GM12878 (cell line): ENCODE results near the gene UBR2. TPM values are rescaled to one million over a fixed set of nuclear protein-coding genes. Genes with fewer than 3 reads are reported as not detected.

Experiments used
- ATAC-seq: fragments of 200-7000 bp; cut with Tn5 transposase; 3 replicates; pipeline ENCODE4 v1.9.1; 2020; ENCODE audit warnings: mild to moderate bottlenecking, moderate library complexity
- BruUV-seq: library from RNA; stranded (reverse); fragments of 400-500 nt; replicated peaks from 2 replicates; lab custom pipeline; 2021; lab: Mats Ljungman, UMichigan
- CTCF ChIA-PET: fragments of 300-600 bp; sonication (Branson Sonifier 250); formaldehyde crosslinking; extraction: SDS; loops from one replicate; lab custom pipeline; 2021; ENCODE audit warnings: inconsistent platforms; lab: Yijun Ruan, JAX
- POLR2A ChIA-PET: fragments of 350-600 bp; formaldehyde crosslinking; extraction: SDS; loops from one replicate; lab custom pipeline; 2021; ENCODE audit warnings: inconsistent platforms; lab: Charles Lee
- RAD21 ChIA-PET: fragments of 300-600 bp; sonication (Branson Sonifier 250); formaldehyde crosslinking; loops from one replicate; lab custom pipeline; 2023; ENCODE audit warnings: antibody characterized with exemption; ENCODE audit not compliant: unreplicated experiment; lab: Charles Lee
- SMC1A ChIA-PET: fragments of 300-600 bp; sonication (Branson Sonifier 250); formaldehyde crosslinking; loops from one replicate; lab custom pipeline; 2023; ENCODE audit not compliant: unreplicated experiment, uncharacterized antibody; lab: Charles Lee
- DNase-seq: peaks from one replicate; pipeline ENCODE4 v3.0.0-alpha.2; 2011; ENCODE audit warnings: low read depth, low spot score
- FAIRE-seq: peaks from 3 replicates; lab custom pipeline; 2011; peaks lifted over from hg19 to GRCh38; lab: Jason Lieb, UNC
- H2AFZ ChIP-seq: 2 replicates; pipeline ENCODE4 v1.6.0; 2011; ENCODE audit warnings: low read depth, low read length, control low read depth; ENCODE audit not compliant: control insufficient read depth
- H3K27ac ChIP-seq: 2 replicates; pipeline ENCODE4 v1.5.1; 2011; ENCODE audit warnings: control low read depth; ENCODE audit not compliant: control insufficient read depth, insufficient read depth
- H3K27me3 ChIP-seq, 2 experiments: replicated peaks in 1 of 2; 2 replicates each; pipeline versions ENCODE4 v1.6.0 to v1.6.1; 2011; ENCODE audit warnings: low read length in 1 of 2; ENCODE audit not compliant: control insufficient read depth in 2 of 2, insufficient read depth in 2 of 2
- H3K36me3 ChIP-seq, 2 experiments: 2 replicates each; pipeline ENCODE4 v1.5.1; 2011; ENCODE audit warnings: low read length in 1 of 2; ENCODE audit not compliant: control insufficient read depth in 2 of 2, insufficient read depth in 2 of 2
- H3K4me1 ChIP-seq: 2 replicates; pipeline ENCODE4 v1.6.1; 2011; ENCODE audit warnings: mild to moderate bottlenecking, low read length, moderate library complexity, mixed read lengths; ENCODE audit not compliant: control insufficient read depth, insufficient read depth
- H3K4me2 ChIP-seq: 2 replicates; pipeline ENCODE4 v1.6.0; 2011; ENCODE audit warnings: control low read depth; ENCODE audit not compliant: control insufficient read depth, insufficient read depth
- H3K4me3 ChIP-seq: fragments of 200-600 bp; sonication (generic); 2 replicates; pipeline ENCODE4 v1.5.1; 2016
- H3K79me2 ChIP-seq: 2 replicates; pipeline ENCODE4 v1.6.0; 2011; ENCODE audit warnings: low read length; ENCODE audit not compliant: control insufficient read depth, insufficient read depth
- H3K9ac ChIP-seq: 2 replicates; pipeline ENCODE4 v1.8.0; 2011; ENCODE audit warnings: low read length, control low read depth, mixed read lengths; ENCODE audit not compliant: control insufficient read depth, insufficient read depth
- H3K9me3 ChIP-seq: replicated peaks from 3 replicates; pipeline ENCODE4 v1.5.1; 2011; ENCODE audit warnings: mild to moderate bottlenecking, low read length; ENCODE audit not compliant: control insufficient read depth, insufficient read depth
- H4K20me1 ChIP-seq: 2 replicates; pipeline ENCODE4 v1.6.0; 2011; ENCODE audit not compliant: control insufficient read depth, insufficient read depth
- ATF7 ChIP-seq: fragments of 450-650 bp; IDR thresholded peaks from 2 replicates; pipeline ENCODE4 v1.6.1; 2016; ENCODE audit warnings: low read depth, mild to moderate bottlenecking
- BRCA1 ChIP-seq: IDR thresholded peaks from 2 replicates; pipeline ENCODE4 v1.6.1; 2011; ENCODE audit warnings: low read depth, low read length, improper control_type of control experiment
- CBX3 ChIP-seq: fragments of 200-600 bp; sonication (generic); IDR thresholded peaks from 2 replicates; pipeline ENCODE4 v1.6.1; 2016; ENCODE audit warnings: low read depth, borderline replicate concordance
- ESRRA ChIP-seq: IDR thresholded peaks from 2 replicates; pipeline ENCODE4 v1.6.1; 2012; ENCODE audit warnings: mild to moderate bottlenecking, low read length, improper control_type of control experiment
- GATAD2B ChIP-seq: fragments of 450-650 bp; conservative IDR thresholded peaks from 2 replicates; pipeline ENCODE4 v1.6.1; 2017; ENCODE audit warnings: low read depth, mild to moderate bottlenecking, moderate library complexity
- HCFC1 ChIP-seq: fragments of 150-350 bp; IDR thresholded peaks from 2 replicates; pipeline ENCODE4 v1.6.1; 2014; ENCODE audit warnings: low read length
- MTA2 ChIP-seq: fragments of 450-650 bp; IDR thresholded peaks from 2 replicates; pipeline ENCODE4 v1.6.1; 2016; ENCODE audit warnings: low read depth, mild to moderate bottlenecking, moderate library complexity
- MYB ChIP-seq: fragments of 150-350 bp; IDR thresholded peaks from 2 replicates; pipeline ENCODE4 v1.6.1; 2014; ENCODE audit warnings: mild to moderate bottlenecking, low read depth, low read length, borderline replicate concordance
- NRF1 ChIP-seq: conservative IDR thresholded peaks from 2 replicates; pipeline ENCODE4 v1.6.1; 2011; ENCODE audit warnings: mild to moderate bottlenecking, low read depth, low read length, improper control_type of control experiment
- SREBF1 ChIP-seq: IDR thresholded peaks from 2 replicates; pipeline ENCODE4 v1.6.1; 2012; ENCODE audit warnings: mild to moderate bottlenecking, low read length
- SRF ChIP-seq, 2 experiments: IDR thresholded peaks; 2 replicates each; pipeline ENCODE4 v1.6.1; 2011; ENCODE audit warnings: low read depth in 2 of 2, low read length in 2 of 2, mild to moderate bottlenecking in 1 of 2, moderate library complexity in 1 of 2
- TARDBP ChIP-seq: IDR thresholded peaks from 2 replicates; pipeline ENCODE4 v1.6.1; 2016; ENCODE audit warnings: borderline replicate concordance
- TBL1XR1 ChIP-seq: IDR thresholded peaks from 2 replicates; pipeline ENCODE4 v1.6.1; 2012; ENCODE audit warnings: low read depth, low read length, improper control_type of control experiment
- TCF12 ChIP-seq: IDR thresholded peaks from 2 replicates; pipeline ENCODE4 v1.6.1; 2011; ENCODE audit warnings: low read depth, mild to moderate bottlenecking, low read length
- in situ Hi-C: fragments of 300-500 bp; cut with MboI; formaldehyde crosslinking; loops from 9 replicates; pipeline ENCODE4 v1.14.3; 2018; ENCODE audit warnings: mixed read lengths
- intact Hi-C: fragments of 100-400 bp; cut with micrococcal nuclease; formaldehyde crosslinking; loops from one replicate; pipeline ENCODE4 v1.14.2; 2022; ENCODE audit not compliant: unreplicated experiment
- polyA plus RNA-seq, 11 experiments: library from polyadenylated mRNA; depleted of rRNA in 4 of 11; unstranded in 6 of 11; stranded (reverse) in 5 of 11; fragments of >200 nt; fragmentation: Nextera tagmentation in 4 of 11; fragmentation: Illumina TruSeq in 1 of 11; extraction: Ambion mirVana in 4 of 11; extraction: Trizol in 1 of 11; gene quantifications; 1 replicate in 1 of 11; 2 replicates in 10 of 11; pipeline versions ENCODE4 v1.2.1 to v1.2.3, GENCODE V29; 2011 to 2016; ENCODE audit warnings: inconsistent platforms in 2 of 11, missing spikeins in 2 of 11, low read depth in 1 of 11
- total RNA-seq, 4 experiments: library from RNA; depleted of rRNA in 3 of 4; stranded (reverse); fragments of >200 nt in 3 of 4; fragmentation: Illumina TruSeq in 1 of 4; extraction: Trizol in 1 of 4; gene quantifications; 2 replicates each; pipeline versions ENCODE4 v1.2.1 to v1.2.3, GENCODE V29; 2013 to 2021
- TF ChIP-seq, protein P1 (sequence below): fragments of 450-650 bp; IDR thresholded peaks from 2 replicates; pipeline ENCODE4 v1.6.1; 2018; ENCODE audit warnings: borderline replicate concordance, mild to moderate bottlenecking; ENCODE audit not compliant: partially characterized antibody
- TF ChIP-seq, protein P2 (sequence below): fragments of 450-650 bp; conservative IDR thresholded peaks from 2 replicates; pipeline ENCODE4 v1.6.1; 2017; ENCODE audit warnings: mild to moderate bottlenecking, moderate library complexity
- TF ChIP-seq, protein P3 (sequence below): fragments of 450-650 bp; IDR thresholded peaks from 2 replicates; pipeline ENCODE4 v1.6.1; 2017; ENCODE audit warnings: mild to moderate bottlenecking, moderate library complexity

UBR2 gene
- total and polyA plus RNA-seq, 10 of the 15 experiments (the other 5 are each of a cell fraction or from before 2014, with no cell fraction given): 2.3 to 18.4 (median 9.6) TPM

DNA sequence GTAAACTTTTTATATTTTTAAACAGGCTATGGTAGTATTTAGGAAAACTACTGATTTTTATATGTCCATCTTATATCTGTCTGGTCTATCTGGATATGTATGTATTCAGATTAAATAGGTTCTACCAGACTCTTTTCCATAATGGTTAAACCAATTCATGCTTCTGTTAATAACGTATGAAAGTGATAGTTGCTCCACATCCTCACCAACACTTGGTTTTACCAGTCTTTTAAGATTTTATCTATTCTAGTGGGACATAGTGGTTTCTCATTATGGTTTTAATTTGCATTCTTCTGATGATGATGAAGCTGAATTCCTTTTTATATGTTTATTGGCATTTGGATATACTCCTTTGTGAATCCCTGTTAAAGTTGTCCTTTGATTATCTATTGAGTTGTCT lies 56.1 kb downstream of the UBR2 start (continued):
- no peak for TF ChIP-seq BRCA1
- no peak for TF ChIP-seq TBL1XR1
- no peak for TF ChIP-seq ATF7
- no peak for TF ChIP-seq SRF (IDR thresholded peaks at IDR 0.05; ENCODE audit: low read depth in 2 of 2, low read length in 2 of 2)
- TF ChIP-seq HCFC1: no peak
- TF ChIP-seq SREBF1: no peak
- no peak for TF ChIP-seq MYB
- TF ChIP-seq, all 136 proteins: peak for 0

DNA sequence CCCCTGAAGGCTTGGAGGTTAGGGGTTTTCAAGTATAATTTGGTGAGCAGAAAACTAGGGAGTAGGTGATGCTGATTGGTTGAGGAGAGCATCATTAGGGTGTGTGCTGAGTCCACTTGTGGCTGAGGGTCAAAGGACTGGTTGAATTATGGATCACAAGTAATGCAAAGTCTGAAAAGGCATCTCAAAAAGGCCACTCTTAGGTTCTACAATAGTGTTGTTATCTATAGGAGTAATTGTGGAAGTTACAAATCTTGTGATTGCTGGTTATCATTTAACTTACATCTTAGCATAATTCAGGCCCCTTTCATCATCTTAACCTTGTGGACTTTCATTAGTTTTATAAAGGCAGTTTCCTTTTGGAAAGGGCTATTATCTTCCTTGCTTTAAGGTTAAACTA lies 60.8 kb downstream of the UBR2 start:
- CTCF ChIA-PET: no interaction called here
- TSS peak; percentile 27 for BruUV-seq
- TF ChIP-seq TARDBP (no peak), CBX3 (no peak), ESRRA (no peak), NRF1 (no peak), GATAD2B (no peak), MTA2 (no peak), TCF12 (no peak)
- TF ChIP-seq, protein P1, sequence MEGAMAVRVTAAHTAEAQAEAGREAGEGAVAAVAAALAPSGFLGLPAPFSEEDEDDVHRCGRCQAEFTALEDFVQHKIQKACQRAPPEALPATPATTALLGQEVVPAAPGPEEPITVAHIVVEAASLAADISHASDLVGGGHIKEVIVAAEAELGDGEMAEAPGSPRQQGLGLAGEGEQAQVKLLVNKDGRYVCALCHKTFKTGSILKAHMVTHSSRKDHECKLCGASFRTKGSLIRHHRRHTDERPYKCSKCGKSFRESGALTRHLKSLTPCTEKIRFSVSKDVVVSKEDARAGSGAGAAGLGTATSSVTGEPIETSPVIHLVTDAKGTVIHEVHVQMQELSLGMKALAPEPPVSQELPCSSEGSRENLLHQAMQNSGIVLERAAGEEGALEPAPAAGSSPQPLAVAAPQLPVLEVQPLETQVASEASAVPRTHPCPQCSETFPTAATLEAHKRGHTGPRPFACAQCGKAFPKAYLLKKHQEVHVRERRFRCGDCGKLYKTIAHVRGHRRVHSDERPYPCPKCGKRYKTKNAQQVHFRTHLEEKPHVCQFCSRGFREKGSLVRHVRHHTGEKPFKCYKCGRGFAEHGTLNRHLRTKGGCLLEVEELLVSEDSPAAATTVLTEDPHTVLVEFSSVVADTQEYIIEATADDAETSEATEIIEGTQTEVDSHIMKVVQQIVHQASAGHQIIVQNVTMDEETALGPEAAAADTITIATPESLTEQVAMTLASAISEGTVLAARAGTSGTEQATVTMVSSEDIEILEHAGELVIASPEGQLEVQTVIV: no peak
- TF ChIP-seq, protein P2, sequence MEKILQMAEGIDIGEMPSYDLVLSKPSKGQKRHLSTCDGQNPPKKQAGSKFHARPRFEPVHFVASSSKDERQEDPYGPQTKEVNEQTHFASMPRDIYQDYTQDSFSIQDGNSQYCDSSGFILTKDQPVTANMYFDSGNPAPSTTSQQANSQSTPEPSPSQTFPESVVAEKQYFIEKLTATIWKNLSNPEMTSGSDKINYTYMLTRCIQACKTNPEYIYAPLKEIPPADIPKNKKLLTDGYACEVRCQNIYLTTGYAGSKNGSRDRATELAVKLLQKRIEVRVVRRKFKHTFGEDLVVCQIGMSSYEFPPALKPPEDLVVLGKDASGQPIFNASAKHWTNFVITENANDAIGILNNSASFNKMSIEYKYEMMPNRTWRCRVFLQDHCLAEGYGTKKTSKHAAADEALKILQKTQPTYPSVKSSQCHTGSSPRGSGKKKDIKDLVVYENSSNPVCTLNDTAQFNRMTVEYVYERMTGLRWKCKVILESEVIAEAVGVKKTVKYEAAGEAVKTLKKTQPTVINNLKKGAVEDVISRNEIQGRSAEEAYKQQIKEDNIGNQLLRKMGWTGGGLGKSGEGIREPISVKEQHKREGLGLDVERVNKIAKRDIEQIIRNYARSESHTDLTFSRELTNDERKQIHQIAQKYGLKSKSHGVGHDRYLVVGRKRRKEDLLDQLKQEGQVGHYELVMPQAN: no peak
- TF ChIP-seq, protein P3, sequence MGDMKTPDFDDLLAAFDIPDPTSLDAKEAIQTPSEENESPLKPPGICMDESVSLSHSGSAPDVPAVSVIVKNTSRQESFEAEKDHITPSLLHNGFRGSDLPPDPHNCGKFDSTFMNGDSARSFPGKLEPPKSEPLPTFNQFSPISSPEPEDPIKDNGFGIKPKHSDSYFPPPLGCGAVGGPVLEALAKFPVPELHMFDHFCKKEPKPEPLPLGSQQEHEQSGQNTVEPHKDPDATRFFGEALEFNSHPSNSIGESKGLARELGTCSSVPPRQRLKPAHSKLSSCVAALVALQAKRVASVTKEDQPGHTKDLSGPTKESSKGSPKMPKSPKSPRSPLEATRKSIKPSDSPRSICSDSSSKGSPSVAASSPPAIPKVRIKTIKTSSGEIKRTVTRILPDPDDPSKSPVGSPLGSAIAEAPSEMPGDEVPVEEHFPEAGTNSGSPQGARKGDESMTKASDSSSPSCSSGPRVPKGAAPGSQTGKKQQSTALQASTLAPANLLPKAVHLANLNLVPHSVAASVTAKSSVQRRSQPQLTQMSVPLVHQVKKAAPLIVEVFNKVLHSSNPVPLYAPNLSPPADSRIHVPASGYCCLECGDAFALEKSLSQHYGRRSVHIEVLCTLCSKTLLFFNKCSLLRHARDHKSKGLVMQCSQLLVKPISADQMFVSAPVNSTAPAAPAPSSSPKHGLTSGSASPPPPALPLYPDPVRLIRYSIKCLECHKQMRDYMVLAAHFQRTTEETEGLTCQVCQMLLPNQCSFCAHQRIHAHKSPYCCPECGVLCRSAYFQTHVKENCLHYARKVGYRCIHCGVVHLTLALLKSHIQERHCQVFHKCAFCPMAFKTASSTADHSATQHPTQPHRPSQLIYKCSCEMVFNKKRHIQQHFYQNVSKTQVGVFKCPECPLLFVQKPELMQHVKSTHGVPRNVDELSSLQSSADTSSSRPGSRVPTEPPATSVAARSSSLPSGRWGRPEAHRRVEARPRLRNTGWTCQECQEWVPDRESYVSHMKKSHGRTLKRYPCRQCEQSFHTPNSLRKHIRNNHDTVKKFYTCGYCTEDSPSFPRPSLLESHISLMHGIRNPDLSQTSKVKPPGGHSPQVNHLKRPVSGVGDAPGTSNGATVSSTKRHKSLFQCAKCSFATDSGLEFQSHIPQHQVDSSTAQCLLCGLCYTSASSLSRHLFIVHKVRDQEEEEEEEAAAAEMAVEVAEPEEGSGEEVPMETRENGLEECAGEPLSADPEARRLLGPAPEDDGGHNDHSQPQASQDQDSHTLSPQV: no peak

More for the DNA sequence above, 60.8 kb downstream of the UBR2 start:
- Histone ChIP-seq H3K9ac (no peak overlapping the region), H2AFZ (no peak overlapping the region), H3K36me3 (0 out of 4 replicates have a peak, but pooled peaks cover 0 to 5% of the 10 kb centered on the region in 2 experiments), H3K27me3 (no peaks in the 10 kb centered on the region), H3K9me3 (no peaks in the 10 kb centered on the region), H4K20me1 (no peaks in the 10 kb centered on the region), H3K4me1 (peaks cover 4% of the 10 kb centered on the region; the same call in 1 of the 2 replicates), H3K79me2 (no peaks in the 10 kb centered on the region), H3K4me2 (no peak overlapping the region), H3K27ac (no peak overlapping the region), H3K4me3 (no peak overlapping the region)
- intact Hi-C loops: no loop called here
- POLR2A ChIA-PET: no interaction called here
- RAD21 ChIA-PET: no interaction called here
- DNase-seq (no peak), FAIRE-seq (no peak), ATAC-seq (no peak)
- in situ Hi-C loops: no loop called here
- SMC1A ChIA-PET: no interaction called here
